Caco-2 (cell line): ENCODE measurements around the gene RBM20. TPM values are rescaled to one million over a fixed set of nuclear protein-coding genes. Genes with fewer than 3 reads are reported as not detected.

ENCODE experiments used
- BruUV-seq: library from RNA; stranded (reverse); fragments of 400-500 nt; replicated peaks from 2 replicates; lab custom pipeline; 2021; lab: Mats Ljungman, UMichigan
- CTCF ChIA-PET: fragments of 300-600 bp; sonication (Branson Sonifier 250); formaldehyde crosslinking; loops from one replicate; lab custom pipeline; 2022; ENCODE audit warnings: antibody characterized with exemption; lab: Charles Lee
- POLR2A ChIA-PET: fragments of 300-600 bp; sonication (Branson Sonifier 250); formaldehyde crosslinking; loops from one replicate; lab custom pipeline; 2022; ENCODE audit warnings: antibody characterized with exemption; lab: Charles Lee
- DNase-seq, 2 experiments: peaks; one replicate each; pipeline versions ENCODE4 v3.0.0 to v3.0.0-alpha.2; 2020 to 2022
- H3K27me3 ChIP-seq: replicated peaks from 2 replicates; pipeline ENCODE4 v1.6.0; 2011; ENCODE audit warnings: low read length; ENCODE audit not compliant: control insufficient read depth, insufficient read depth
- H3K36me3 ChIP-seq: 2 replicates; pipeline ENCODE4 v1.5.1; 2011; ENCODE audit warnings: low read length; ENCODE audit not compliant: control insufficient read depth, insufficient read depth
- H3K4me1 ChIP-seq: fragments of 250-450 bp; sonication (Bioruptor Pico); 2 replicates; pipeline ENCODE4 v1.5.1; 2020; ENCODE audit warnings: mild to moderate bottlenecking
- H3K4me3 ChIP-seq: 2 replicates; pipeline ENCODE4 v1.5.1; 2011; ENCODE audit warnings: low read depth, mild to moderate bottlenecking, control low read depth, low read length
- H3K9me3 ChIP-seq: fragments of 250-450 bp; sonication (Bioruptor Pico); 2 replicates; pipeline ENCODE4 v1.5.1; 2020; ENCODE audit warnings: mild to moderate bottlenecking, moderate library complexity
- H3K27ac Mint-ChIP-seq: one replicate; pipeline ENCODE4 v1.8.0; 2022; ENCODE audit warnings: mixed read lengths; ENCODE audit not compliant: unreplicated experiment
- H3K27me3 Mint-ChIP-seq: one replicate; pipeline ENCODE4 v1.8.0; 2022; ENCODE audit warnings: mixed read lengths; ENCODE audit not compliant: insufficient read depth, unreplicated experiment
- H3K36me3 Mint-ChIP-seq: one replicate; pipeline ENCODE4 v1.8.0; 2022; ENCODE audit warnings: mild to moderate bottlenecking, mixed read lengths; ENCODE audit not compliant: insufficient read depth, unreplicated experiment
- H3K4me1 Mint-ChIP-seq: one replicate; pipeline ENCODE4 v1.8.0; 2022; ENCODE audit warnings: low read depth, mixed read lengths; ENCODE audit not compliant: unreplicated experiment
- H3K4me3 Mint-ChIP-seq: one replicate; pipeline ENCODE4 v1.8.0; 2022; ENCODE audit warnings: mild to moderate bottlenecking, moderate library complexity, mixed read lengths; ENCODE audit not compliant: unreplicated experiment
- H3K9me3 Mint-ChIP-seq: one replicate; pipeline ENCODE4 v1.8.0; 2022; ENCODE audit warnings: mixed read lengths; ENCODE audit not compliant: unreplicated experiment
- CTCF ChIP-seq, 2 experiments: fragments of 200-600 bp in 1 of 2; IDR thresholded peaks; 1 replicate in 1 of 2; 2 replicates in 1 of 2; pipeline versions ENCODE4 v1.5.1 to v1.8.0; 2011 to 2022; ENCODE audit warnings: antibody characterized with exemption in 1 of 2, control low read depth in 1 of 2, inconsistent platforms in 1 of 2, low read depth in 1 of 2, low read length in 1 of 2, mild to moderate bottlenecking in 1 of 2, moderate library complexity in 1 of 2; ENCODE audit not compliant: insufficient read depth in 1 of 2, severe bottlenecking in 1 of 2, unreplicated experiment in 1 of 2
- intact Hi-C: fragments of 100-400 bp; cut with micrococcal nuclease; formaldehyde crosslinking; loops from one replicate; pipeline ENCODE4 v1.10.0; 2022; ENCODE audit not compliant: unreplicated experiment
- total RNA-seq: library from RNA; stranded (reverse); gene quantifications from 2 replicates; pipeline ENCODE4 v1.2.3, GENCODE V29; 2022

The RBM20 gene
- total RNA-seq, 1 experiment from 2014 or later, result 0.36 TPM

- POLR2A ChIA-PET, result no interaction called here
- H3K36me3 Mint-ChIP-seq, result peaks cover 15% of the 10 kb centered on the region
- H3K4me3 Mint-ChIP-seq, result no peak overlapping the region
- no TSS peak for BruUV-seq
- intact Hi-C loops, result no loop called here
- Histone ChIP-seq H3K36me3 (no peaks in the 10 kb centered on the region; the same call in 1 of the 2 replicates), H3K9me3 (no peaks in the 10 kb centered on the region), H3K27me3 (no peaks in the 10 kb centered on the region), H3K4me1 (peaks cover 9% of the 10 kb centered on the region; the same call in 1 of the 2 replicates), H3K4me3 (no peak overlapping the region)
- H3K4me1 Mint-ChIP-seq, result peaks cover 16% of the 10 kb centered on the region
- H3K27ac Mint-ChIP-seq, result no peak overlapping the region
- no peak for DNase-seq
- no peaks in the 10 kb centered on the region for H3K9me3 Mint-ChIP-seq
- CTCF ChIA-PET, result interaction anchor here (0.8 kb wide), 1 partner anchor 10 kb away, joined by 3 read pairs; the partner anchor contains the start of gene PDCD4
- no peaks in the 10 kb centered on the region for H3K27me3 Mint-ChIP-seq
- TF ChIP-seq CTCF (IDR thresholded peaks at IDR 0.05; ENCODE audit: insufficient read depth in 1 of 2, low read depth in 1 of 2, low read length in 1 of 2, severe bottlenecking in 1 of 2, unreplicated experiment in 1 of 2), result no peak
Observed at GRCh38 chr10:110881905-110882304, 237.8 kb downstream of the RBM20 start.

GRCh38 chr10:110883924-110884323, 239.8 kb downstream of the RBM20 start:
- Mint-ChIP-seq H3K36me3 (peaks cover 19% of the 10 kb centered on the region), H3K9me3 (no peaks in the 10 kb centered on the region), H3K4me1 (peaks cover 21% of the 10 kb centered on the region), H3K27ac (no peak overlapping the region), H3K27me3 (no peaks in the 10 kb centered on the region), H3K4me3 (no peak overlapping the region)
- Histone ChIP-seq H3K4me3 (no peak overlapping the region), H3K9me3 (no peaks in the 10 kb centered on the region), H3K36me3 (no peaks in the 10 kb centered on the region; the same call in 1 of the 2 replicates), H3K27me3 (no peaks in the 10 kb centered on the region), H3K4me1 (peaks cover 9% of the 10 kb centered on the region; the same call in 1 of the 2 replicates)
- intact Hi-C loops, result no loop called here
- no peak for DNase-seq
- CTCF ChIA-PET, result no interaction called here
- no TSS peak for BruUV-seq
- TF ChIP-seq CTCF (IDR thresholded peaks at IDR 0.05; ENCODE audit: insufficient read depth in 1 of 2, low read depth in 1 of 2, low read length in 1 of 2, severe bottlenecking in 1 of 2, unreplicated experiment in 1 of 2), result no peak
- POLR2A ChIA-PET, result no interaction called here

- intact Hi-C loops, result loop anchor here (2.0 kb wide), 1 partner anchor 13 kb away; no protein-coding TSS in a partner anchor
- Mint-ChIP-seq H3K9me3 (no peaks in the 10 kb centered on the region), H3K27ac (peak overlapping the region; percentile 25), H3K27me3 (no peaks in the 10 kb centered on the region), H3K4me1 (peaks cover 13% of the 10 kb centered on the region), H3K36me3 (peaks cover 34% of the 10 kb centered on the region), H3K4me3 (peak overlapping the region; percentile 1)
- TF ChIP-seq CTCF (IDR thresholded peaks at IDR 0.05; ENCODE audit: insufficient read depth in 1 of 2, low read depth in 1 of 2, low read length in 1 of 2, severe bottlenecking in 1 of 2, unreplicated experiment in 1 of 2), result no peak
- H3K4me3 ChIP-seq, result no peak overlapping the region
- BruUV-seq, result no TSS peak
- ChIA-PET POLR2A (interaction anchor here (0.7 kb wide), 1 partner anchor 15 kb away, joined by 3 read pairs; the partner anchor contains the start of gene PDCD4), CTCF (interaction anchor here (0.7 kb wide), 1 partner anchor 82 kb away, joined by 3 read pairs; no protein-coding TSS in a partner anchor)
- peaks cover 9% of the 10 kb centered on the region; the same call in 1 of the 2 replicates for H3K4me1 ChIP-seq
- no peaks in the 10 kb centered on the region for H3K27me3 ChIP-seq
- DNase-seq, result no peak
- H3K9me3 ChIP-seq, result no peaks in the 10 kb centered on the region
- no peaks in the 10 kb centered on the region for H3K36me3 ChIP-seq
Observed at GRCh38 chr10:110885932-110886674, 242.0 kb downstream of the RBM20 start.
